GM10847 (cell line): Measurements from ENCODE around the gene IL17A.

ENCODE experiments used
- POLR2A ChIP-seq: IDR thresholded peaks from 2 replicates; pipeline ENCODE4 v1.6.1; 2011; ENCODE audit not compliant: insufficient read length; ENCODE audit errors: extremely low read depth

The IL17A gene

GRCh38 chr6:52186075-52186474 lies at the start of gene IL17A:
TSS of gene IL17A (plus strand) at chr6:52186375. CDS start at chr6:52186432, 57 bp downstream.
- no peak for TF ChIP-seq POLR2A

GRCh38 chr6:52136934-52137467 lies 49.2 kb upstream of the IL17A start:
- TF ChIP-seq POLR2A = no peak

- no peak for TF ChIP-seq POLR2A
Observed at GRCh38 chr6:52138284-52138683, 47.9 kb upstream of the IL17A start.

- no peak for TF ChIP-seq POLR2A
Observed at GRCh38 chr6:52139985-52140680, 46.0 kb upstream of the IL17A start.

GRCh38 chr6:52141596-52141995 lies 44.6 kb upstream of the IL17A start:
- no peak for TF ChIP-seq POLR2A

GRCh38 chr6:52142556-52142955 lies 43.6 kb upstream of the IL17A start:
- TF ChIP-seq POLR2A = no peak

GRCh38 chr6:52143551-52143950 lies 42.6 kb upstream of the IL17A start:
- no peak for TF ChIP-seq POLR2A

GRCh38 chr6:52144196-52145076 lies 41.7 kb upstream of the IL17A start:
- TF ChIP-seq POLR2A = no peak

- TF ChIP-seq POLR2A = no peak
Observed at GRCh38 chr6:52146851-52147445, 39.2 kb upstream of the IL17A start.

GRCh38 chr6:52149076-52149475 lies 37.1 kb upstream of the IL17A start:
- no peak for TF ChIP-seq POLR2A

GRCh38 chr6:52149949-52150348 lies 36.2 kb upstream of the IL17A start:
- TF ChIP-seq POLR2A = no peak

GRCh38 chr6:52152070-52152423 lies 34.1 kb upstream of the IL17A start:
- TF ChIP-seq POLR2A = no peak

GRCh38 chr6:52152711-52153160 lies 33.4 kb upstream of the IL17A start:
- TF ChIP-seq POLR2A = no peak

GRCh38 chr6:52154381-52154780 lies 31.8 kb upstream of the IL17A start:
- TF ChIP-seq POLR2A = no peak

- TF ChIP-seq POLR2A = no peak
Observed at GRCh38 chr6:52155791-52156576, 30.2 kb upstream of the IL17A start.
